Adrenal gland (tissue), 12 donors: ENCODE measurements around the gene GPR157. TPM values are rescaled to one million over a fixed set of nuclear protein-coding genes. Genes with fewer than 3 reads are reported as not detected.
"Not testable (repeated sequence)": the region's sequence is repeated elsewhere in the genome, so short reads cannot be mapped to it uniquely, and the experiment has no call there.

Experiments used
- DNase-seq, 7 donors: peaks; one replicate each; pipeline ENCODE4 v3.0.0-alpha.2; 2019 to 2020
- H3K27ac ChIP-seq, 5 donors: fragments of 200-600 bp; sonication (generic) in 4 of 5; 1 replicate in 3 of 5; 2 replicates in 2 of 5; pipeline versions ENCODE4 v1.5.1 to v1.8.0; 2016 to 2020; ENCODE audit warnings: mild to moderate bottlenecking in 1 of 5
- H3K27me3 ChIP-seq: fragments of 200-600 bp; 2 replicates; pipeline ENCODE4 v1.8.0; 2021
- H3K36me3 ChIP-seq, 2 donors: fragments of 200-600 bp; replicated peaks in 1 of 2; 1 replicate in 1 of 2; 2 replicates in 1 of 2; pipeline versions ENCODE4 v1.5.1 to v1.8.0; 2018 to 2022
- H3K4me1 ChIP-seq, 2 donors: fragments of 200-600 bp; replicated peaks in 1 of 2; 1 replicate in 1 of 2; 2 replicates in 1 of 2; pipeline versions ENCODE4 v1.5.1 to v1.8.0; 2018 to 2021
- H3K4me3 ChIP-seq, 4 donors: fragments of 200-600 bp; sonication (generic) in 3 of 4; one replicate each; pipeline ENCODE4 v1.5.1; 2016 to 2018
- H3K9me3 ChIP-seq, 3 donors: fragments of 200-600 bp; sonication (generic) in 1 of 3; replicated peaks in 1 of 3; 1 replicate in 2 of 3; 2 replicates in 1 of 3; pipeline versions ENCODE4 v1.5.1 to v1.8.0; 2016 to 2021
- CTCF ChIP-seq, 6 experiments: fragments of 450-650 bp in 4 of 6; fragments of 200-600 bp in 2 of 6; sonication (generic) in 1 of 6; IDR thresholded peaks; 1 replicate in 5 of 6; 2 replicates in 1 of 6; pipeline versions ENCODE4 v1.5.1 to v1.8.0; 2016 to 2021; ENCODE audit warnings: antibody characterized with exemption in 6 of 6, mild to moderate bottlenecking in 2 of 6, moderate library complexity in 1 of 6
- POLR2A ChIP-seq, 2 donors: fragments of 450-650 bp; IDR thresholded peaks; one replicate each; pipeline ENCODE4 v1.6.1; 2017; ENCODE audit warnings: antibody characterized with exemption in 2 of 2, mild to moderate bottlenecking in 2 of 2, moderate library complexity in 1 of 2
- WGBS, 4 donors: extraction: QIAGEN DNeasy Blood & Tissue Kit in 2 of 4; methylation state at CpG; one replicate each; pipeline versions ENCODE4 v1.1.5 to v1.1.7; 2013 to 2017; 5-methylcytosine and 5-hydroxymethylcytosine counted together
- intact Hi-C, 2 donors: fragments of 100-400 bp; cut with DNase I; formaldehyde crosslinking; loops; one replicate each; pipeline versions ENCODE4 v1.14.1 to v1.15.0; 2022 to 2023
- polyA plus RNA-seq, 3 donors: library from polyadenylated mRNA; stranded (reverse); fragments of 200-250 nt in 2 of 3; fragments of 350-450 nt in 1 of 3; fragmentation: Illumina TruSeq in 1 of 3; extraction: RNeasy Lipid Tissue Mini Kit (QIAGEN cat#74804) in 1 of 3; gene quantifications; one replicate each; pipeline ENCODE4 v1.2.3, GENCODE V29; 2013 to 2014
- total RNA-seq, 9 donors: library from RNA; depleted of rRNA in 4 of 9; stranded (reverse); fragments of >200 nt in 4 of 9; fragments of 120-200 nt in 1 of 9; fragmentation: NEBNext Ultra II Directional in 1 of 9; extraction: Animal tissue kit (Norgen Biotek cat#: 25700) in 1 of 9; gene quantifications; one replicate each; pipeline versions ENCODE4 v1.1.0 to v1.2.4, GENCODE V29; 2013 to 2023
- donor health status: healthy with polysubstance abuse.
- donor health status: Bipolar disorder and iron deficiency.
- donor health status: DM: yes; HTN: yes; CAD: no.
- donor health status: DM: no; HTN: no; CAD: no.
- donor health status: DM: no; HTN: no; CAD: no.
- donor health status: DM: yes; HTN: yes; CAD: no.

Gene GPR157
- total and polyA plus RNA-seq, 12 donors, result 2.0 to 16.8 (median 7.5) TPM

- H3K9me3 ChIP-seq, result no peaks in the 10 kb centered on the region
- WGBS, 4 donors, result 80 to 88% (median 82%) methylated on average over 7 of the region's 7 CpGs
- DNase-seq, result no peak
- intact Hi-C loops, result no loop called here
- no peak for TF ChIP-seq CTCF (IDR thresholded peaks at IDR 0.05)
- no peak for TF ChIP-seq POLR2A (IDR thresholded peaks at IDR 0.05)
- H3K36me3 ChIP-seq, result no peaks in the 10 kb centered on the region
- no peaks in the 10 kb centered on the region for H3K27me3 ChIP-seq
- no peak overlapping the region for H3K4me3 ChIP-seq
- H3K4me1 ChIP-seq, result peaks cover 30 to 31% of the 10 kb centered on the region in 2 donors
- no peak overlapping the region for H3K27ac ChIP-seq
Observed at GRCh38 chr1:9160079-9160717, 31.3 kb upstream of the GPR157 start.

- WGBS, 4 donors, result 89 to 100% (median 93%) methylated on average over 1 of the region's 1 CpG
Observed at GRCh38 chr1:9155879-9156278, 27.0 kb upstream of the GPR157 start.

GRCh38 chr1:9155405-9155804 lies 26.5 kb upstream of the GPR157 start:
- H3K9me3 ChIP-seq, H3K27ac ChIP-seq, H3K4me1 ChIP-seq, intact Hi-C loops, H3K4me3 ChIP-seq, DNase-seq, H3K36me3 ChIP-seq, H3K27me3 ChIP-seq: not testable (repeated sequence)

More at GRCh38 chr1:9155879-9156278, 27.0 kb upstream of the GPR157 start:
- Histone ChIP-seq H3K4me1 (no peaks in the 10 kb centered on the region), H3K27ac (no peak overlapping the region), H3K9me3 (no peaks in the 10 kb centered on the region), H3K36me3 (no peaks in the 10 kb centered on the region), H3K27me3 (no peaks in the 10 kb centered on the region), H3K4me3 (no peak overlapping the region)
- intact Hi-C loops, result no loop called here
- TF ChIP-seq CTCF (IDR thresholded peaks at IDR 0.05), result no peak
- no peak for TF ChIP-seq POLR2A (IDR thresholded peaks at IDR 0.05)
- DNase-seq, result no peak

- no peaks in the 10 kb centered on the region for H3K27me3 ChIP-seq
- TF ChIP-seq POLR2A (IDR thresholded peaks at IDR 0.05) (no peak), CTCF (IDR thresholded peaks at IDR 0.05) (no peak)
- intact Hi-C loops, result no loop called here
- H3K36me3 ChIP-seq, result peaks cover 0 to 7% of the 10 kb centered on the region in 2 donors
- H3K4me1 ChIP-seq, result peaks cover 9 to 15% of the 10 kb centered on the region in 2 donors
- H3K9me3 ChIP-seq, result no peaks in the 10 kb centered on the region
- no peak overlapping the region for H3K27ac ChIP-seq
- WGBS, 4 donors, result 91 to 100% (median 95%) methylated on average over 4 of the region's 4 CpGs
- H3K4me3 ChIP-seq, result no peak overlapping the region
- DNase-seq, result no peak
Observed at GRCh38 chr1:9153152-9153551, 24.2 kb upstream of the GPR157 start.

- no peaks in the 10 kb centered on the region for H3K27me3 ChIP-seq
- TF ChIP-seq CTCF (IDR thresholded peaks at IDR 0.05), result no peak
- TF ChIP-seq POLR2A (IDR thresholded peaks at IDR 0.05), result no peak
- H3K9me3 ChIP-seq, result no peaks in the 10 kb centered on the region
- WGBS, 4 donors, result 66 to 90% (median 82%) methylated on average over 10 of the region's 10 CpGs
- DNase-seq, result no peak
- H3K36me3 ChIP-seq, result peaks cover 0 to 7% of the 10 kb centered on the region in 2 donors
- H3K4me1 ChIP-seq, result peaks cover 9 to 15% of the 10 kb centered on the region in 2 donors
- H3K4me3 ChIP-seq, result no peak overlapping the region
- intact Hi-C loops, result no loop called here
- H3K27ac ChIP-seq, result no peak overlapping the region
Observed at GRCh38 chr1:9152535-9152934, 23.6 kb upstream of the GPR157 start.
